ENCODE data around the gene CD80. TPM values are rescaled to one million over a fixed set of nuclear protein-coding genes. Genes with fewer than 3 reads are reported as not detected.
A peak's percentile ranks its signal among the peaks of the same experiment; 100 is the strongest.

The CD80 gene
- total and polyA plus RNA-seq, 10 of the 15 experiments (the other 5 are each of a cell fraction or from before 2014, with no cell fraction given) = 41.4 to 137 (median 58.1) TPM

GRCh38 chr3:119555309-119555735 lies 4.1 kb downstream of the CD80 start (continued):
- TF ChIP-seq POLR2A (IDR thresholded peaks at IDR 0.05; ENCODE audit: low read depth, low read length) (peak; percentile 66), ZNF687 (IDR thresholded peaks at IDR 0.05) (peak; percentile 63), ZBED1 (IDR thresholded peaks at IDR 0.05; ENCODE audit: borderline replicate concordance) (no peak), JUND (IDR thresholded peaks at IDR 0.05; ENCODE audit: low read depth, low read length) (no peak), NKRF (conservative IDR thresholded peaks at IDR 0.05) (0 out of 2 replicates have a peak, but pooled peaks have one; percentile 41), TCF3 (IDR thresholded peaks at IDR 0.05; ENCODE audit: borderline replicate concordance, insufficient read depth, low read depth, low read length) (no peak), KDM1A (IDR thresholded peaks at IDR 0.05; ENCODE audit: borderline replicate concordance) (no peak), E2F8 (IDR thresholded peaks at IDR 0.05; ENCODE audit: low read depth, partially characterized antibody) (no peak), EED (IDR thresholded peaks at IDR 0.05; ENCODE audit: low read depth) (peak; percentile 38; the same call in 1 of the 2 replicates), MAX (IDR thresholded peaks at IDR 0.05; ENCODE audit: low read depth, low read length) (peak; percentile 81), NR2F1 (conservative IDR thresholded peaks at IDR 0.05) (peak; percentile 53; the same call in 1 of the 2 replicates), ATF2 (IDR thresholded peaks at IDR 0.05; ENCODE audit: low read length) (0 out of 2 replicates have a peak, but pooled peaks have one; percentile 19), PML (IDR thresholded peaks at IDR 0.05; ENCODE audit: low read length) (peak; percentile 57; the same call in 1 of the 2 replicates), NR2C2 (IDR thresholded peaks at IDR 0.05; ENCODE audit: borderline replicate concordance, control insufficient read depth, insufficient read length, low read depth) (no peak), RCOR1 (conservative IDR thresholded peaks at IDR 0.05; ENCODE audit: low read depth, low read length) (no peak), MYB (IDR thresholded peaks at IDR 0.05; ENCODE audit: borderline replicate concordance, low read depth, low read length) (no peak)
